ENCODE results near the gene CHTF18. TPM values are rescaled to one million over a fixed set of nuclear protein-coding genes. Genes with fewer than 3 reads are reported as not detected.

CHTF18 gene
- total RNA-seq: 16.0 TPM
- polyA plus RNA-seq (ENCODE audit: insufficient read depth, low read depth, low replicate concordance): 4.2 TPM
- long read RNA-seq, donor 1, partial matches to known transcripts: 0 of 2 reads
- long read RNA-seq, donor 1, other reads (novel, unspliced or antisense): 0 of 2 reads
- long read RNA-seq, donor 2: 0 reads
- long read RNA-seq, donor 3: 0 reads
- long read RNA-seq, donor 4, partial matches to known transcripts: 0 of 1 reads
- long read RNA-seq, donor 4, other reads (novel, unspliced or antisense): 0 of 1 reads
- long read RNA-seq, donor 5: 0 reads
- long read RNA-seq, donor 6, partial matches to known transcripts: 0 of 2 reads
- long read RNA-seq, donor 6, other reads (novel, unspliced or antisense): 0 of 2 reads
- long read RNA-seq, donor 7, partial matches to known transcripts: 7 of 16 reads
- long read RNA-seq, donor 7, other reads (novel, unspliced or antisense): 6 of 16 reads
- long read RNA-seq, donor 8, partial matches to known transcripts: 0 of 3 reads
- long read RNA-seq, donor 8, other reads (novel, unspliced or antisense): 0 of 3 reads
- long read RNA-seq, donor 9, partial matches to known transcripts: 0 of 1 reads
- long read RNA-seq, donor 9, other reads (novel, unspliced or antisense): 0 of 1 reads
- long read RNA-seq, donor 10, partial matches to known transcripts: 25 of 26 reads
- long read RNA-seq, donor 10, other reads (novel, unspliced or antisense): 0 of 26 reads

GRCh38 chr16:788399-789126 lies at the start of gene CHTF18:
Gene CHTF18, plus strand, starts transcription at chr16:788620. Its CDS starts 65 bp downstream, at chr16:788685.
- FAIRE-seq (no peak), DNase-seq (peak; percentile 95 to 97 (median 97))
- H3K27ac ChIP-seq (ENCODE audit: low read depth in 2 of 2, low read length in 2 of 2): no peak within 1 kb of the TSS
- intact Hi-C loops (cut with DNase I): no loop called here
- H3K4me3 ChIP-seq (ENCODE audit: low read length in 3 of 3): peak within 1 kb of the TSS; percentile 61 to 87 (median 81)
- H3K27me3 ChIP-seq (ENCODE audit: control insufficient read depth, insufficient read depth, low read length): no peaks in the 10 kb centered on the region
- H3K9ac ChIP-seq (ENCODE audit: low read length in 3 of 3): peak within 1 kb of the TSS; percentile 39 to 89 (median 82)
- no peaks in the 10 kb centered on the region for H3K36me3 ChIP-seq (ENCODE audit: control insufficient read depth in 2 of 3, insufficient read depth in 3 of 3, low read length in 3 of 3)
- H3K9me3 ChIP-seq (ENCODE audit: control insufficient read depth in 2 of 3, insufficient read depth in 1 of 3, low read length in 3 of 3): no peaks in the 10 kb centered on the region
- peaks cover 0 to 15% (median 0%) of the 10 kb centered on the region in 3 donors for H3K4me1 ChIP-seq (ENCODE audit: control insufficient read depth in 2 of 3, insufficient read depth in 2 of 3, low read depth in 1 of 3, low read length in 3 of 3)
- TF ChIP-seq CTCF (IDR thresholded peaks at IDR 0.05; ENCODE audit: borderline replicate concordance, extremely low read depth, insufficient read depth): no peak

GRCh38 chr16:739560-740458 lies 48.6 kb upstream of the CHTF18 start:
- FAIRE-seq (no peak), DNase-seq (peak in 1 of 5 donors; percentile 67)
- TF ChIP-seq CTCF (IDR thresholded peaks at IDR 0.05; ENCODE audit: borderline replicate concordance, extremely low read depth, insufficient read depth): no peak
- Histone ChIP-seq H3K27me3 (ENCODE audit: control insufficient read depth, insufficient read depth, low read length) (no peaks in the 10 kb centered on the region), H3K4me3 (ENCODE audit: low read length in 3 of 3) (peak overlapping the region; percentile 12 to 72 (median 65)), H3K27ac (ENCODE audit: low read depth in 2 of 2, low read length in 2 of 2) (no peak overlapping the region), H3K36me3 (ENCODE audit: control insufficient read depth in 2 of 3, insufficient read depth in 3 of 3, low read length in 3 of 3) (peaks cover 0 to 3% (median 0%) of the 10 kb centered on the region in 3 donors), H3K9me3 (ENCODE audit: control insufficient read depth in 2 of 3, insufficient read depth in 1 of 3, low read length in 3 of 3) (no peaks in the 10 kb centered on the region), H3K9ac (ENCODE audit: low read length in 3 of 3) (peak overlapping the region in 2 of 3 donors; percentile 8 to 77), H3K4me1 (ENCODE audit: control insufficient read depth in 2 of 3, insufficient read depth in 2 of 3, low read depth in 1 of 3, low read length in 3 of 3) (peaks cover 0 to 11% (median 0%) of the 10 kb centered on the region in 3 donors)
- intact Hi-C loops (cut with DNase I): no loop called here

GRCh38 chr16:740459-740763 lies 48.0 kb upstream of the CHTF18 start:
- FAIRE-seq (no peak), DNase-seq (no peak)
- peaks cover 0 to 3% (median 0%) of the 10 kb centered on the region in 3 donors for H3K36me3 ChIP-seq (ENCODE audit: control insufficient read depth in 2 of 3, insufficient read depth in 3 of 3, low read length in 3 of 3)
- H3K4me3 ChIP-seq (ENCODE audit: low read length in 3 of 3): peak overlapping the region; percentile 48 to 72 (median 65)
- H3K27ac ChIP-seq (ENCODE audit: low read depth in 2 of 2, low read length in 2 of 2): peak overlapping the region; percentile 28 to 71
- no peaks in the 10 kb centered on the region for H3K9me3 ChIP-seq (ENCODE audit: control insufficient read depth in 2 of 3, insufficient read depth in 1 of 3, low read length in 3 of 3)
- H3K4me1 ChIP-seq (ENCODE audit: control insufficient read depth in 2 of 3, insufficient read depth in 2 of 3, low read depth in 1 of 3, low read length in 3 of 3): peaks cover 0 to 11% (median 0%) of the 10 kb centered on the region in 3 donors
- H3K27me3 ChIP-seq (ENCODE audit: control insufficient read depth, insufficient read depth, low read length): no peaks in the 10 kb centered on the region
- H3K9ac ChIP-seq (ENCODE audit: low read length in 3 of 3): peak overlapping the region; percentile 8 to 77 (median 26)
- no peak for TF ChIP-seq CTCF (IDR thresholded peaks at IDR 0.05; ENCODE audit: borderline replicate concordance, extremely low read depth, insufficient read depth)
- intact Hi-C loops (cut with DNase I): no loop called here

Data from kidney (tissue), 22 donors.